T-helper 2 cell treated with Interferon-gamma antibody and Interleukin-4, amounts not matched to agents 100 ng/mL and 5 ng/mL, for 36 hours (primary cell): ENCODE measurements around the gene SP9. TPM values are rescaled to one million over a fixed set of nuclear protein-coding genes. Genes with fewer than 3 reads are reported as not detected.

Source experiments
- intact Hi-C: fragments of 100-400 bp; cut with micrococcal nuclease; formaldehyde crosslinking; loops from one replicate; pipeline ENCODE4 v1.15.1; 2023
- total RNA-seq: library from RNA; stranded (reverse); gene quantifications from 2 replicates; pipeline ENCODE4 v1.2.3, GENCODE V29; 2022

Gene SP9
- total RNA-seq, 1 donor from 2014 or later: not detected

DNA sequence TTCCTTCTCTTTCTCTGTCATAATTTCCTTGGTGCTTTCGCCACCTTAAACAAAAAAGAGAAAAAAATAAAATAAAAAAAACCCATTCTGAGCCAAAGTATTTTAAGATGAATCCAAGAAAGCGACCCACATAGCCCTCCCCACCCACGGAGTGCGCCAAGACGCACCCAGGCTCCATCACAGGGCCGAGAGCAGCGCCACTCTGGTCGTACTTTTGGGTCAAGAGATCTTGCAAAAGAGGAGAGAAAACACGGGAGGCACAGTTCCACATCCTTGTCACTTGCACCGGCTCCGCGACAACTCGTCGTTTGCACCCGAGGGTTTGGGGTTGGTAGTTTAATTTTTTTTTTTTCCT lies 1.8 kb upstream of the SP9 start:
- intact Hi-C loops: loop anchor here (5.0 kb wide), 1 partner anchor 1749 kb away; the partner anchor contains the start of gene EVX2

DNA sequence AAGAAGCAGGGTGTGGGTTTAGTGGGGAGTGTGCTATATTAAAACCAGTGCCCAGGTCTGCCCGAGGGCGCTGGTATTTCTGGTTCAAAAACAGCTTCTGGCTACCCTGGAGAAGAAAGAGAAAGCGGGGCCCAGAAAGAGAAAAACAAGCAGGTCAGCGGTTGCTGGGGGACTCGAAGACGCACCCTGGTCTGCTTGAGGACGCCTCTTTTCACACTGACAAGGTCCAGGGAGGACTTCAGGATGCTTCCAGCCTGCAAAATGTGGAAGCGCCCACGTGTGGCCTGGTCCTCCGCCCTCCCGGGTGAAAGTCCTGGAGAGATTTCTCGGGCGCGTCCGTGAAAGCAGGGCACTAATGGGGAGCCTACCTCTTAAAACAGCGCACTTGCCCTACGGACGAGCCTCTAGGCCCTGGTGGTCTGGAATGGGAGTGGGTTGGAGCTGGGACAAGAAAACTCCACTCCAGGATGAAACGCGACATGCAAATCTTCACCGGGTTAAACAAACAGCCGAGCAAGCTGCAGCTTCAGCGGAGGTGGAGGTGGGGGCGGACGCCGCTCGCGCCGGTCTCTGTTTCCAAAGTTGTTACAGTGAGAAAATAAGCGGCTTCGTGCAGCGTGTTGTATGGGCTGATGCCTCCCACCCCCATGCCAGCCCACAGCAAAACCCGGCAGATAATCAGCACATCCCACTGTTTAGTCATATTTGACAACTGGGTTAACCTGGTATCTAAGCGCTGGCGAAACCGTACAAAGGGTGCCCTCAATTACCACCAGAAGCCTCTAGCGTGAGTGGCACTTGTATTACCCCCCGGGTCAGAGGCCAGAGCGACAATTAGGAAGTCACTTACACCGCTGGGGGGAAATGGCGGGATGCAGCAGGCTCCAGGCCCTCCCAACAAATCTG lies 1.1 kb upstream of the SP9 start:
- intact Hi-C loops: loop anchor here (5.0 kb wide), 1 partner anchor 1749 kb away; the partner anchor contains the start of gene EVX2

DNA sequence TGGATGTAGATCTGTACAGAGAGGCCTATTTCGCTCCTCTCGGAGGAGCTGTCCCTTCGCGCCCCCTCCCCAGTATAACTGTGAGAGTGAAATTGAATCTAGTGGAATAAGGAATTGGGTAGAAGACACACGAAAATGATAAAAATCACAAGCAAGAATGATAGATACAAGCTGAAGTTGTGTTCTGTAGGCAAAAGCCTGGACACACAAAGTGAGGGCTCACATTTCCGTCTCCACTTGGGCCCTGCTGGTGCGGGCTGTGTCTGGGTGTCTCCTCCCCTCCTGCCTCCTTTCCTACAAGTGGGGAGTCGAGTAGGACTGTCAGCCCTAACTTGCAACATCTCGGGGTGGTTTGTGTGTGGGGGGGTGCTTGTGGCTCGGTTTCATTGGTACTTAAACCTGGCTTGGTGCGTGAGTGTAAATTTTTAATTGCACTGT lies 457 bp upstream of the SP9 start:
- intact Hi-C loops: loop anchor here (5.0 kb wide), 1 partner anchor 1748 kb away; the partner anchor contains the start of gene EVX2

DNA sequence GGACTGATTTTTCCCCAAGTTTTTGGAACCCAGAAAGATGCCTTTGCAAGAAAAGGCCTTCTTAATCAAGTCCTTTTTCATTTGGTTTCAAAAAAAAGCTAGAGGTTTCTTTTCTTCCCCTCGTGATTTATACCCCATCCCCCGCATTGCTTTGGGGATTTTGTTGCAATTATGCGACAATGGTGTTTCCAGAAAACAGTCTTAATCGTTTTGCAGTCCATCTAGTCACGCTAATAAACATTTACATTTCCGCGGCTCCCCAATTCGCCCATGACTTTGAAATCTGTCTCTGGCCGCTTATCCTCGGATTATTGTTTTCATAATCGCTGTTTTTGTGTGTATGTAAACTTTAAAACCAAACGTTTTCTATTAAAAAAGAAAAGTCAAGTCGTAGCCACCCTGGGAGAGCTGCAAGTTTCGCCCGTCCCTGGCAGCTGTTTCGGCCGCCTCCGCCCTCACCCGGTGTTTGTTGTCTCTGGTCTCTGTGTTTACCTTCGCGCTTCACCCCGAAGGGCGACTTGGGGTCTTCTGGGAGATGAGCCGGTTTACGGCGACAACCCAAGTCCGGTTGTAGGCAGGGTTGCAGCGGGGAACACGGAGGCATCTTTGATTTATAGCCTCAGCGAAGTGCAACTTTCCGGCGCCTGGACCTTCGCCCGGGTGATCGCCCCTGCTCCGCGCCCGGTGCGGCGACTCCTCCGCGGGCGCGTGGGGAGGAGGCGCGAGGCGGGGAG lies 667 bp downstream of the SP9 start:
- intact Hi-C loops: no loop called here

DNA sequence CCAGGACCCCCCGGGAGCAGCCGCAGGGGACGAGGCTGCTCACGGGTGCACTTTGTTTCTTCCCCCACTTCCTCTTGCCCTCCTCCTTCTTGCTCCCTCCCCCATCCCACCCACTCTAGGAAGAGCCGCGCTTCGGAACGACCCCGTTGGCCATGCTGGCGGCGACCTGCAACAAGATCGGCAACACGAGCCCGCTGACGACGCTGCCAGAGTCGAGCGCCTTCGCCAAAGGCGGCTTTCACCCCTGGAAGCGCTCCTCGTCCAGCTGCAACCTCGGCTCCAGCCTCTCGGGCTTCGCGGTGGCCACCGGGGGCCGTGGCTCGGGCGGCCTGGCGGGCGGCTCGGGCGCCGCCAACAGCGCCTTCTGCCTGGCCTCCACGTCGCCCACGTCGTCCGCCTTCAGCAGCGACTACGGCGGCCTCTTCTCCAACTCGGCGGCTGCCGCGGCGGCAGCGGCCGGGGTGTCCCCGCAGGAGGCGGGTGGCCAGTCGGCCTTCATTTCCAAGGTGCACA lies 1.3 kb downstream of the SP9 start:
- intact Hi-C loops: no loop called here

DNA sequence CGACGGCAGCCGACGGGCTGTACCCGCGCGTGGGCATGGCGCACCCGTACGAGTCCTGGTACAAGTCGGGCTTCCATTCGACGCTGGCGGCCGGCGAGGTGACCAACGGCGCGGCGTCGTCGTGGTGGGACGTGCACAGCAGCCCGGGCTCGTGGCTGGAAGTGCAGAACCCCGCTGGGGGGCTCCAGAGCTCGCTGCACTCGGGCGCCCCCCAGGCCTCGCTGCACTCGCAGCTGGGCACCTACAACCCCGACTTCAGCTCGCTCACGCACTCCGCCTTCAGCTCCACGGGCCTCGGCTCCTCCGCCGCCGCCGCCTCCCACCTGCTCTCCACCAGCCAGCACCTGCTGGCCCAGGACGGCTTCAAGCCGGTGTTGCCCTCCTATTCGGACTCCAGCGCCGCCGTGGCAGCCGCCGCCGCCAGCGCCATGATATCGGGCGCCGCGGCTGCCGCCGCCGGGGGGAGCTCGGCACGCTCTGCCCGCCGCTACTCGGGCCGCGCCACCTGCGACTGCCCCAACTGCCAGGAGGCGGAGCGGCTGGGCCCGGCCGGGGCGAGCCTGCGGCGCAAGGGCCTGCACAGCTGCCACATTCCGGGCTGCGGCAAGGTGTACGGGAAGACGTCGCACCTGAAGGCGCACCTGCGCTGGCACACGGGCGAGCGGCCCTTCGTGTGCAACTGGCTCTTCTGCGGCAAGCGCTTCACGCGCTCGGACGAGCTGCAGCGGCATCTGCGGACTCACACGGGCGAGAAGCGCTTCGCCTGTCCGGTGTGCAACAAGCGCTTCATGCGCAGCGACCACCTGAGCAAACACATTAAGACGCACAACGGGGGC lies 2.0 kb downstream of the SP9 start:
- intact Hi-C loops: no loop called here

DNA sequence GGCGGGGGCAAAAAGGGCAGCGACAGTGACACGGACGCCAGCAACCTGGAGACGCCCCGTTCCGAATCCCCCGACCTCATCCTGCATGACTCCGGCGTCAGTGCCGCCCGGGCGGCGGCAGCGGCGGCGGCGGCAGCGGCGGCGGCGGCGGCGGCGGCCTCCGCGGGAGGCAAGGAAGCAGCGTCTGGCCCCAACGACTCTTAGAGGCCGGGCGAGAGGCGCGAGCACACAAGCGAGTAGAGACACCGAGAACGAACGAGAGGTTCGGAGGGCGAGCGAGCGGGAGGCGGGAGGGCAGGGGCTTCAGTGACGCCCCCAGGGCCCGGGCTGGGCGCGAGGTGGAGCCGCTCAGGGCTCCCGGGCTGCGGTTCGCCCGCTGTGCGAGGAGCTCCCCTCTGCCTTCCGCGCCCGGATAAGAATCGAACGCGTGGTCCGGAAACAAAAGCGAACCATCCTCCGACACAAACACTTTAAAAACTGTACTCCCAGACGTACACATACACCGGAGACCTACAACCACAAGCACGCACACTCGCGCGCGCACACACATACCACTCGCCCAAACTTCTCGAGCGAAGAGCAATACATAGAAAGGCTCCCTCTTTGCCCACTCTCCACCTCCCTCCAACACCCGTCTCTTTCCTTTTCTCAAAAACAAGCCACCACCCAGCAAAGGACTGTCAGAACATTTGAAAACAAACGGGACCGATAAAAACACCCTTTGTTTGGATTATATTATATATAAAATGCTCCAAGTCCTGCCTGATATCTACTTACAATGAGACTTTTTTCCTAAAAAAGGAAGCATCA lies 2.8 kb downstream of the SP9 start:
- intact Hi-C loops: no loop called here

DNA sequence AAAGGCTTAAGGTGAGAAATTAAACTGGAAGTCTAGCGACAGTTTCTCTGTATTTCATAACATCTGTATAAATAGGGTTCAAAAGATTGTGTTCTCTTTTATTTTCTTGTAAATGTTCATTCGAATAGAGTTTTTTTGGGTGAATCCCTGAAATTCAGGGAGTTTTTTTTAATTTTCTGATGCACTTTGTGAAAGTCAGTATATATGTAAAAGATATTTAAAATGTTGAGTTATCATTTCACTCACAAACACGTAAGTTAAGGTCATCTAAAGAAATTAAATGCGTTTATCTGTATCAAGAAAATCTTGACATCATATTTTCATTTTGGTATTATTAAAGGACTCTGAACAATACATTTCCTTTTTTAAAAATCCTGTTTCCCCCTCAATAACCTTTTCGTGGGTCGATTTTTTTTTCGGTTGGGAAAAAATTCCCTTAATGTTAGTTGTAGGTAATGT lies 3.4 kb downstream of the SP9 start:
- intact Hi-C loops: no loop called here

DNA sequence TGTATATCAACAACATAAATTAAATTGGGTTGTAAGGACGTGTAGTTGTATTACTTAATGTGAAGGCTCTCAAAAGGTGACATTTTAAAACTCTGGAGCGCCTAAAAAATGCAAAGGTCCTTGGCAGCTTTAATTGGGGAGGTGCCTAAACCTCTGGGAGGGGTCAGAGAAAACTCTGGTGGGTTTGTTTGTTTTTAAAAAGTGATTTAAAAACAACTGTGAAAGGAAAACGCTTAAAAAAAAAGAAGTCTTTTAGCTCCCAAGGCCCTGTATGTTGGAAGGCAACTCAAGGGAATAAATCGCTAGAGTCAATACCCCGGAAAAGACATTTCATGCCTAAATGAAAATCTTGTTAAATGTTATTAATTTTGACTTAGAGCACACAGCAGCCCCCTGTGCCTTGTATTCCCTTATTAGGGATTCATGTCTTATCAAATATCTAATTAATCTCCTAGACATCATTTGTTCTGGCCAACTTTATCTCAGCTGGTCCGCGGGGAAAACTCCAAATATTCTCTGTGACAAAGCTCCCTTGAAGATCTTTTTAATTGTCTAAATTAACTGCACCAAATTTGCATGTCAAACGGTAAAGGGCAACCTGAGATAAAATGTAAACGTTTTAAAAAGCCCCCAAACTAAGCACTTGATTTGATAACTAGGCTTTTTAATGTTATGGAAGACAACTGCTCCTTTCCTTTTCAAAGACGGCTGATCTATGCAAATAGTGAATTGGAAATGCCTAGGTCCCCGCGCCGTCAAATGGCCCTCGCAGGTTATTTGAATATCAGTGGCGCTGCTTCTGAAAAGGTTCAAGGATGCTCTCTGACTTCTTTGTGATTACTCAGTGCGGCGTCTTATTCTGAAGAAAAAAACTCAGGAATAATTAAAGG lies 4.2 kb downstream of the SP9 start:
- intact Hi-C loops: no loop called here

DNA sequence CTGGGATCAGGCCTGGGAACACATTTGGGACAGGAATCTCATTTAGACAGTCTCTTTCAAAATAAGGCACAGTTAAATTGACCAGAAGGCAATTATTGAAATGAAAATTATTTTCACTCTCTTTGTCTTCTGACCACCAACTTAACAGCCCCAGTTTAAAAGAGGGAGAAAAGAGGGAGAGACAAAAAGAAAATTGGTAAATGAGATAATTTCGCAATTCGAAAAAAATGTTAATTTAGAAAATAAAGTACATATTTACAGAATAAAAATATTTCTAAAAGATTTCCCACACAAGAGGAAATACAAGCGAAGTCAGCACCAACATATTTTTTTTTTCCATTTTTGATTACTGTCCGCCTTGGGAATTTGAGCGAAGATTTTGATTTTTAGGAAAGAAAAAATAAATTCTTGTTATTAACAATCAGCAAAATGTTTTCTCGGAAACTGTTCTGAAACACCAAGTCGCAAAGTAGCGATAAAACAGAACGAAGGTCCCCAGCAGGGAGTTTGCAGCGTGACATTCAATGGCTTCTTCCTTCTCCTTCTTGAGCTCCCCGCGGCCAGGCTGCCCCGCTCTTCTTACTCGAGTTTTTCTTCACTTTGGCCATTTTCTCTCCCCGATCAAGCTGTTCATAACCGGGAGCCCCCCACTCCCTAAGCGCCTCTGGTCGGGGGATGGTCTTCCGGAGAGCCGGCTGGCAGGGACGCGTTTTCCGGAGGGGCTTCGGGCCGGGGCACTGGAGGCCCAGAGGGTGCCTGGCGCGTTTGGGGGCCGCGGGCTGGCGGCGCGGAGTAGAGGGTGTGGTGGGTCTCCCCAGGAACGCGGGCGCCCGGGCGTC lies 5.0 kb downstream of the SP9 start:
- intact Hi-C loops: loop anchor here (2.0 to 10.0 kb wide), 4 partner anchors 13 to 1315 kb away; partner anchors contain the start of gene OLA1

DNA sequence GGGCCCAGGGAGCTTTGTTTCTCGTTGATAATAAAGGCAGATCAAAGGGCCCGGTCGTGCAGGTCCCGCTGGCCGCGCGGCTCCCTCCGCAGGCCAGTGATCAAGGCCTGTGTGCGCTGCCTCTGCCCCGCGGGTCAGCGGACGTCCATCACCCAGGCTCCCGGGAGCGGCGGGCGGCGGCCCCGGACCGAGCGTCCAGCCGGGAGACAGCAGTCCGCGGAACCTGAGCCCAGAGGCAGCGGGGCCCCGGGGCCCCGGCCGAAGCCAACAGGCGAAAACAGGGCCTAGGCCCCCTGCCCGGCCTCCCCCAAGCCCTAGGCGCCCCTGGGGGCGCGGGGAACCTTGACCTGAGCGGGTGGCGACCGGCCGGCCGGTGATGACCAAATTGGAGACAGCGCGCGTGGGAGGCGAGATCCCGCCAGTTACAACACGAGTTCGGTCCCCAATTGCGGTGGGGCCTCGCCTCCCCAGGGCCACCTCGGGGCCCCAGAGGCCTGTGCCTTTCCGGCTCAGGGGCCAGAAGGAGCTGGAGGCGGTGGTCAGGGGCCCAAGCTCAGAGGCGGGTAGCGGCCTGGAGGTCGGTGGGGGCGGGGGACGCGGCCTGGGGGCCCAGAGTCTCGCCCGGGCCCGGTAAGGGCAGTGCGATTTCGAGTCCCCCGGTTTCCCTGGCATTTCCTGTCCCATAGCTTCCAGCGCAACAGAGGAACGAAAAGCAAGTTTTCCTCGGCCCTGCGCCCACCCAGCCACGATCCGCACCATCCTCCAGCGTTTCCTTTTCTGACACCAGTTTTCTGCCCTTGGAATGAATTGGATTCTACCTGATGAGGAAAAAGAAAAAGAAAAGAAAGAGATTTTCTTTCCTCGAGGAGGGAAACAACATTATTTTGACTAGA lies 5.9 kb downstream of the SP9 start:
- intact Hi-C loops: loop anchor here (1.0 to 10.0 kb wide), 6 partner anchors 14 to 1316 kb away; partner anchors contain the start of gene OLA1

DNA sequence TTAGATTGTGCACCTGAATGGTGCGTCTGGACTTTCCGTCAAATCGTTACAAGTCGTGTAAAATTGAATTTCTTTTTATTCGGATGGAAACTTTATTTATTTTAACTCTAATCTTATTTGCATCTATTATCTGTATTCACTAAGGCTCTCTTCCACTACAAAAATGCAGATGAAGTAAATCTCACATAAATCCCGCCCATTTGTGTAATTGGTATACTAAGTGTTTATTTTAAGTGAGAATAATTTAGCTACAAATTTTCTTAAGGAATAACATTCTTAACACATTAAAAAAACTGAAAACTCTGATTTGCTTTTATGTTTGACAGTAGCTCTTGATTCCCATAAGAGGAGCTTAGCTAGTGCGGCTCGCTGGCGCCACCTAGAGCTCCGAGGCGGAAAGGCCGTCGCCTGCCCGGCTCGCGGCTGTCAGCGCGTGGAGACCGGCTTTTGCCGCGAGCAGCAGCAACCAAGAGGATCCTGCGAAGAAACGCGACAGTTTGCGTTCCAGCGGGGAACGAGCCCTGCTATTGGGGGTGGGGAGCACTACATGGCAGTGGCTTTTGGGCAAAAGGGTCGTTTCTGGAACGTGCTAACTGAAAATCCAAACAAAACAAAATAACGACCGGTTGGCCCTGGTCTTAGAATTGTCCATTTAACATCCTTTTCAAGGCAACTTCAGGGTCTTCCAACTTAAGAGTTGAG lies 6.7 kb downstream of the SP9 start:
- intact Hi-C loops: loop anchor here (1.0 to 10.0 kb wide), 6 partner anchors 15 to 1317 kb away; partner anchors contain the start of gene OLA1

DNA sequence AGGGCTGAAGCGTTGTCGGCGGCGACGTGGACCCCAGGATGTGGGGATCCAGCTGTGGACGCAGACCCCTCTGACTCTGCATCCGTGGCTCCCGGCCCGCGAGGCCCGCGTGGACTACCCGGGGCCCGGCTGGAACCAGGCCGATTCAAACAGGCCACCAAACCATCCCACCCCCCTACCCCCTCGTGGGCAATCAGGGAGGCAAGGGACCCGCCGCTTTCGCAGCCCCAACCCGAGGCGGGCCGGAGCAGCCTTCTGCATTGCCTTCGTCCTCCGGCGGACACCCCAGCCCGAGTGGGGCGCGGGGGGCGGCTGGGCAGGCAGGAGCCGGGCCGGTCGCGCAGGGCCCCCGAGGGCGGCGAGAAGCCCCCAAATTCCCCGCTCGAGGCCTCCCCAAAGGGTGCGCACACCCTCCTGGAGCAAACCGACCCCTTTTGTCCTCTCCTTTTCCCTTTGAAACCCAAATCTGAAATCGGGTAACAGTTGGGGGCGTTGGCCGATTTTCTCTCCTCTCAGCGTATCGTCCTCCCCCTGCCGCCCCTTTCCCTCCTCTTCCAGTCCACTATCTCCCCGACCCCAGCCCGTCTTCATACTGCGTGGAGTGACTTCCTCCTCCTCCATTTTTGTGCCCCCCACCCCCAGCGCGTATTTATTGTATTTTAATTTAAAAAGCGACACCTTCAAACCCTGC lies 7.4 kb downstream of the SP9 start:
- intact Hi-C loops: loop anchor here (1.0 to 10.0 kb wide), 6 partner anchors 15 to 1317 kb away; partner anchors contain the start of gene OLA1

DNA sequence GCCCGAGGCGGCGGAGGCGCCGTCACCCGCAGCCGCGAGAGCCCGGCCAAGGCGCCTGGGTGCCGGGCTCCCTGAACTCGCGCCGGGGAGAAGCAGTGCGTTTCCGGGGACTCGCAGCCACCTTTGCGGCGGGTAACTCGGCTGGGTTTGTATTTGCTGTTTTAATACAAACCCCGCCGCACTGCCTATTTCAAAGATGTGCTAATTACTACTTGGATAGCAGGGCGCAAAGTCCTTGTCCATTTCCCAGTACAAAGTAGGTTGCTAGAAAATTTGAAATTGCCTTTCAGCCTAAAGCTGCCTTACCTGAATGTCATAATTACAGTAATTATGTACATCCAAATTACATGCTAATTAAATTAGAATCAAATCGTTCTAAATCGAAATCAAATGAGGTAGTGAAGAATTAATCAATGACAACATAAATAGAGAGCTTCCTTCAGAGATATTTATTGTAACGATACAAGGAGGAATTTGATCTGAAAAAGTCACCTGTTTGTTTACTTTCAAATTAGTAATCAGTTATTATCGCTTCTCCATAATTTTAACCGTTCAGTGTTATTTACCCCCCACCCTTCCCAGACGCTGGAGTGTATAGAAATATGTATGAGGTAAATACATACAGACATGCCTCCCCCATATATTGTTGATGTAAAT lies 8.1 kb downstream of the SP9 start:
- intact Hi-C loops: loop anchor here (5.0 to 10.0 kb wide), 3 partner anchors 96 to 1318 kb away; partner anchors contain the start of gene OLA1

DNA sequence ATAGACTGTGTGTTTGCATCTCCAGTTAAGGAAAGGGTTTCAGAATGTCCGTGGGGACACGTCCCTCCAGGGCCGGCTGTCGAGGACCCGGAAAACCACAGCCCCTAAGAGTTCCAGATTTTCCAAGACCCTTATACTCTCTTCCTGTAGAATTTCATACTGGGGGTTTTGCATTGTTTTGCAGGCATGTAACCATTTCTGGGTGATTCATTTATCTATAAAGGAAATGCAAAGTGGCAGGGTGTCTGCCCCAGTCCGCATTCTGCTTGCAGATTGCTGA lies 8.5 kb downstream of the SP9 start:
- intact Hi-C loops: loop anchor here (5.0 to 10.0 kb wide), 3 partner anchors 96 to 1318 kb away; partner anchors contain the start of gene OLA1
